NCI-H1436 (cell line): ENCODE measurements around the gene LEO1.
A peak's percentile ranks its signal among the peaks of the same experiment; 100 is the strongest.

Experiments used
- DNase-seq: peaks from one replicate; lab custom pipeline; 2025; lab: John Stamatoyannopoulos, UW

Gene LEO1

DNA sequence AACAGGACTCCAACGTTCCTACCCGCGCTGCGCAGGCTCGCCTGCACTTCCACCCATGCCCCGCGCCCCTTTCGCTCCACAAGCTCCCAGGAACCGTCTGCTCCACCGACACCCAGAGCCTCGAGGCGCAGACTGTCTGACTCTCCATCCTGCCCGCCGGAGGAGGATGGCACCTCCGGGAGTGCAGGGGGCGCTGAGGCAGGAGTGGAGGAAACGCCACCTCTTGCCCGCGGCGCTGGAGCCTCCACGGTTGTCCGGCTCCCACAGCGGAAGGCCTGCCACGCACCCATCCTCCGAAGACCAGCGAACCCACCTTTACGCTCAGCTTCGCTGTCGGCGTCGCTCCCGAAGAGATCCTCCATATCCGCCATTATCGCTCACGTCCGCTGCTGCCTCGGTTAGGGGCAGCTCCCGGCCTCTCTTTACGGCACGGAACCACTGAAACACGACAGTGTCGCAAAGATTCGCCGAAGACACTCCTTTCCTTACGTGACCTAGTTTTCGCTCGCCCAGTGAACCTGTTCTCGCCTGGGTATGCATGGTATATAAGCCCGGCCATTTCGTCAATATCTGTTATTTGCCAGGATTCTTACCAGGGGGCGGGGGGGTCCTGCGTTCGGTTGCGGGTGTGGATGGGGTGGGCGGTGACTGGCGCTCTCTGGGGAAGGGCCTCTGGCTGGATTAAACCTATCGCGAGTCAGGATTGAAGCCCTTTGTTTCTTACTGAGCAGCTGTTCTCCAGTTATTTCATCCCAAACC, at the start of gene LEO1:
Gene LEO1, minus strand, starts transcription at position 404 of the 759 bp plus-strand sequence. Its CDS starts 33 bp downstream, at position 371.
- DNase-seq, result peak; percentile 97

GRCh38 chr15:52021128-52021671, 49.6 kb upstream of the LEO1 start:
- DNase-seq, result no peak

DNA sequence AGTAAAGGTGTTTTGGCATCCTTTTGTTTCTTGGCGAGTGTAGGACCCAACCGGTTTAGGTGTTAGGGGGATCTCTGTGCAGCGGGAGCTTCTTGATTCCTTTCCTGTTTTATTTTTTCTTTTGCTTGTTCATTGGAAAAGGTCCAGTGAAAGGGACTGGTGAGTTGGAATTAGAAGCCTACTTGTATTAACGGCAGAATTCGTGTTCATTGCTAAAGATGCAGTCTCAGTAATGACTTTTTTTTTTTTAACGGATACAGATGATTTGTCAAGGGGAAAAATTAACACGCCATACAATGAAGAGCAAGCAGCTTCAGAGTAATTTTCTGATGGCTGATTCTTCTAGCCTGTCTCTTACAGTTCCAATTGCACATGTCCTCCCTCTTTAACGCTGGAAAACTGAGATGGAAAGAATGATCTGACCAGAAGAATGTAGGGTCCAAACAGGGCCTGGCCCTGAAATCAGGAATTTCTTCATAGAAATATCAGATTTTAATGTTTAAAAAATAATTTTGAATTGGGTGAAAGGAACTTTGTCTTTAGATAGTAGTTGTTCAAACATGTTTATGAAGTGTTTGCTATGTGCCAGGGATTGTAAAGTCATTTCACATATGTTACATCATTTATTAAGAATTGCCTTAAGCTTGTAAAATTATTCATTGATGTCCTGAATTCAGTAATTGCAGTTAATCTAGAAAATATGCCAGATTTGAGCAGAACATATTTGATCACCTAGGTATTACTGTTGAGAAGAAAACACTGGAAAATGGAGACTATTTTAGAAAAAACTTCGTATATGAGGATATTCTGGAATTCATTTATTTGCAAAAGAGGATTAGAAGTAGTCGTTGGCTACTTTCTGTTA, 48.9 kb upstream of the LEO1 start:
- no peak for DNase-seq

DNA sequence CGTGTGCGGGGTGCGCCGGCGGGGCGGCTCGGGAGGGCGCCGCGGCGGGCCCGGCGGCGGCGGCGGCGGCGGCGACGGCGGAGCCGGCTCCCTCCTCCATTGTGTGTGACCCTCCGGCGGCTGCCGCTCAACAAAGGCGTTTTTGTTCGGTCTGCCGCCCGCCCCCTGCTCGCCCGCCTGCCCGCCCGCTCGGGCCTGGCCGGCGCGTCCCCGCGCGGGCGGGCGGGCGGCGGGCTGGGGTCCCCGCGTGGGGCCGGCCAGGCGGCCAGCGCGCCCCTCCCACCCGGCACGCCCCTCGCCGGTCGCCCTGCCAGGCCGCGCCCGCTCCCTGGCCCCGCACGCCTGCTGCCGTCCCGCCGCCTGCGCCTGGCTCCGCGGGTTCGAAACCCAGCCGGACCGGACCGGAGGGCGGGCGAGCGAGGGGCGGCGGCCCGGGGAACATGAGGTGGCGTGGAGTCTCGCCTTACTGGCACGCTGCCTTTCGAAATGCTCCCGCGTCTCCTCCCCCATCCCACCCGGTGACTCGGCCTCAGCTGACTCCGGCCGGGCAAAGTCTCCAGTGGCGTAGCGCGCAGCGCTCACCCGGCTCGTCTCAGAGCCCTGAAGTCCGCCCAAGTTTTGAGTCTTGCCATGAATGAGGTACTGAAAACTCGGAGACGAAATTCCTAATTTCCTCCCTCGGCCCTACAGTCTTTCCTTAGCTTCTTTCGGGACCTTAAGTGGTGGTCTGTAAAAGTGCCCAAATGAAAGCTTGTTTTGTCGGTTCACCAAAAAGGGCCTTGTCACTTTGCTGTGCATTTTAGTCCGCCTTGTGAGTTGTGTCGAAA, 48.0 kb upstream of the LEO1 start:
- peak; percentile 34 for DNase-seq

DNA sequence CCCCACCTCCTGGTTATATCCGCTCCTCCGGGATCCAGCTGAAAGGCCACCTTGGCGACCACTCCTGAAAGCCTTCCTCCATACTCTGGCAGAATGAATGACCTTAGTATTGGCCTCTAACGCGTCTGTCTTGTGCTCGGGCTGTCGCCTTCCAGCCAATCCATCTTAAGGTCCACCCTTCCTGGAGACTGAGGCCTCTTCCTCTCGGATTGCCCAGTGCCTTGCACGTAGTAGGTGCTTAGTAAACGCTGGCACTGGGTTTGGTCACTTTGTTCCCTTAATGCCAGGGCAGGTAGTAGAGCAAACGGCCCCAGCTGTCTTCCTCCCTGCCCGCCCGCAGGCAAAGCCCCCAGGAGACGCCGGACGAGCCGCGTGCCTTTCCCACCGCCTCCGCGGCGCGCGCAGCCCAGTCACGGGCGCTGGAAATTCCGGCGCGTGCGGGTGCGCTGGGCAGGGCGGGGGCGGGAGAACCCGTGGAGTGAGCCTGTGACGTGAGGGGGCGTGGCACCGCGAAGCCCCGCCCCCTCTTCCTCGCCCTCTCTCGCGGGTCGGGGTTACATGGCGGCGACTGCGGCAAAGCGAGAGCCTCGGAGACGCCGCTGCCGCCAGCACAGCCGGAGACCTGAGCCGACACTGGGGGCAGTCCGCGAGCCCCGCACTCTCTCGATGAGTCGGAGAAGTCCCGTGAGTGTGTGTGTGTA, 47.3 kb upstream of the LEO1 start, which contains the start of gene MAPK6:
Gene MAPK6, plus strand, starts transcription at position 527 of the 701 bp plus-strand sequence. CDS start 27,242 bp downstream, outside the sequence.
- peak; percentile 91 for DNase-seq

DNA sequence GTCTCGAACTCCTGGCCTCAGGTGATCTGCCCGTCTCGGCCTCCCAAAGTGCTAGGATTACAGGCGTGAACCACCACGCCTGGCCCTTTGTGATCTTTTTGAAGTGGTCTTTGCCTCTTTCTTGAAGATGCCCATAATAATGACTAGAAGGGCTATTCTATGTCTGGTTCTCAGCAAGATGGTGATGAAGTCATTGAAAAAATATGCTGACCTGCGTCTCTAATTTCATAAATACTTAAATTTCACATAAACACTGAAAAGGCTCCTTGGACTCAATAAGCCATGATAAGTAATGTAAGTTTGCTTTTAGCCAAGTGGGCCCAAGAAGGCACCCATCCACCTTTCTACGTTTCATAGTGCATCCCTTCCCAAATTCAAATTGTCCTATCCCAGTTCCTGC, 46.7 kb upstream of the LEO1 start:
- no peak for DNase-seq

GRCh38 chr15:52016316-52016715, 44.7 kb upstream of the LEO1 start:
- DNase-seq, result no peak

- no peak for DNase-seq
Measured at GRCh38 chr15:52014616-52015015, 43.0 kb upstream of the LEO1 start.

GRCh38 chr15:52013151-52013791, 41.7 kb upstream of the LEO1 start:
- DNase-seq, result no peak

GRCh38 chr15:52012210-52012609, 40.6 kb upstream of the LEO1 start:
- DNase-seq, result no peak

GRCh38 chr15:52011711-52012144, 40.1 kb upstream of the LEO1 start:
- no peak for DNase-seq

DNA sequence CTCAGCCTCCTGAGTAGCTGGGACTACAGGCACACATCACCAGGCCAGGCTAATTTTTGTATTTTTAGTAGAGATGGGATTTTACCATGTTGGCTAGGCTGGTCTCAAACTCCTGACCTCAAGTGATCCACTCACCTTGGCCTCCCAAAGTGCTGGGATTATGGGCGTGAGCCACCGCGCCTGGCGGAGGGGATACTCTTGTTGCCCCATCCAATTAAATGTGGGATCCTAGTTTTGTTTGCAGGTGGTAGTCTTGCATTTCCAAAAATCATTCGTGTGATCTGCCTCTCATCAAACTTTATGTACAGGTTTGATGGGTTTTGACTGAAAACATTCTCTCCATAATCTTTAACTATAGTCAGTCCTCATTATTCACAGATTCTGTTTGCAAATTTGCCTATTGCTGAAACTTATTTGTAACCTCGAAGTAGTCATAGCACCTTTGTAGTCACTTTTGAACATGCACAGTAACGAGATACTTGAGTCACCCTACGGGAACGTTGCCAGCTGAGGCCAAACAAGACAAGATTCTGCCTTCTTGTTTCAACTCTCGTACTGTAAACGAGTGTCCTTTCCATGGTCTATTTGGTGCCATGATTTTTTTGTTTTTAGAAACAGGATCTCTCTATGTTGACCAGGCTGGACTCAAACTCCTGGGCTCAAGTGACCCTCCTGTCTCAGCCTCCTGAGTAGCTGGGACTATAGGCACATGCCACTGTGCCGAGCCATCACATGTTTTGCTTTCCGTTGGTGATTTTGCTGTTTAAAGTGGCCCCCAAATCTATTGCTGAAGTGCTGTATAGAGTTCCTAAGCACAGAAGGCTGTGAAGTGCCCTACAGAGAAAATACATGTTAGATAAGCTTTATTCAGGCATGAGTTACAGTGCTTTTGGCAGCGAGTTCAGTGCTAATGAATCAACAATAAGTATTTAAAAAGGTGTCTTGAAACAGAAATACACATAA, 39.3 kb upstream of the LEO1 start:
- DNase-seq, result no peak

- DNase-seq, result no peak
Measured at GRCh38 chr15:52008698-52009434, 37.3 kb upstream of the LEO1 start.

GRCh38 chr15:52008359-52008697, 36.8 kb upstream of the LEO1 start:
- no peak for DNase-seq

DNA sequence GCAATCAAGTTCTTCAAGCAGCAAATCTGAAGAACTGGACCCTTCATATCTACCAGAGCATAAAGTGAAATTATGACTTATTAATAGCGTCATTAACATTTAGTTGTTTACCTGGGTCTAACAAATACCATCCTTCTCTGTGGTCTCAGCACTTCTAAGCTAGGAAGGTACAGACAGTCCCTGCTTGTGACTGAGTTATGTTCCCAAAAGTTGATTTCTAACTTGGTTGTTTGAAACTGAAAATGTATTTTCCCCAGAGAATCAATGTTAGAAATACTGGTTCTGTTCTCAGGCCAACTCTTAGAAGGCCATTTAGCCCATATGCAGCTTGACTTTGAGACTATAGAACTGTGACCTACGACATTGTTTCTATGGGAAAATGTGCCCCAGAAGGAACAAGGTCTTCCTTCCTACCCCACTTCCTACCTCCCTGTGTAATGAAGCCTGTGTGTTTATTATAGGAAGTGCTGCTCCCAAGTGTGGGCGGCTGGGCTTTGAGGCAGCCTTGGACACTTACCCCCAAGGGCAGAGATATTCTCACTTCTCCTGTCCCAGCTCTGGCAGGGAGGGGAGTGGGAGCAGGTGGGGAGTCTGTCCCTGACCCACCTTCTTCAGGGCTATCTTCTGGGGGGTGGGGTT, 35.2 kb upstream of the LEO1 start:
- no peak for DNase-seq

DNA sequence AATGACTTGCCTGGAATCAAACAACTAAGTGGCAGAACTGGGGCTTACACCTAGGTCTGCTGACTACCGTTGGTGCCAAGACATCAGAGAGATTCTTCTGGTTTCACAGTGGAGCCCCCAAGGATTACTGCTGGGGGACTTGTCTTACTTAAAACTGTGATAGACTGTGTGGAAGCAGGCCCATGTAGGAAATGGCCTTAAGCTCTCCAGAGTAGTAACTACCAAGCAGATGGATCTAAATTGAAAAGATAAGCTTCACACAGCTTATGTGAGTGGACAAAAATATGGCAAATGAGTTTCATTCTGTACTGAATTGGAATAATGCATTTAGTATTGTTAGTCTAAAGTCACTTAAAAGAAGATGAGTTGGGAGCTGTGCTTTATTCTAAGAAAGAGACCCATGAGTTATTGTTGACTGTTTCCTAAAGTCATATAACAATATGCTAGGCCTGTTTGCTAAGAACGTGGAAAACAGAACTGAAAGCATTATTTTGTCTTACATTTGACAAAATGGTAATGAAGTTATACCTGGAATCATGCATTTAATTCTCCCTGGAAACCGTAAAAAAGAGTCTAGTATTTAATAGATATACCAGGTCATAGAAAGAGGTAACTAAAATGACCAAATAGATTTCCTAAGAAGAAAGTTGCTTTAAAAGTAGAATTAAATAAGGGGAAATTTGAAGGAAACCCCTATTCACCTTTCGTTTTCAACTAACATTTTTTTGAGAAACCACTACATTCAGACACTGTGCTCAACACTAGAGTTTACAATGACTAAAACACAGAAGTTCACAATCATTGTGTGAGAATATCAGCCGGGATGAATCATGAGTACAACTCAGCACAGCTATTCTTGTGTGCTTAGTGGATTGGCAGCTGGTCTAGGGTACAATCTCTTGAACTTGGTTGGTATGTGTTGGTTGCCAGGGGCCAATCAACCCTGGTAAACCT, 34.4 kb upstream of the LEO1 start:
- no peak for DNase-seq

- DNase-seq, result no peak
Measured at GRCh38 chr15:52004806-52005205, 33.2 kb upstream of the LEO1 start.
